NB4 (cell line): Measurements from ENCODE around the gene TSC22D1.

Experiments used
- DNase-seq: peaks from one replicate; pipeline ENCODE4 v3.0.0; 2010; ENCODE audit warnings: low read depth
- H3K4me3 ChIP-seq: one replicate; pipeline ENCODE4 v1.5.1; 2011; ENCODE audit warnings: mild to moderate bottlenecking, low read depth, low read length, moderate library complexity
- MAX ChIP-seq: IDR thresholded peaks from 2 replicates; pipeline ENCODE4 v1.6.1; 2011; ENCODE audit warnings: low read depth, low read length
- MYC ChIP-seq: IDR thresholded peaks from 2 replicates; pipeline ENCODE4 v1.6.1; 2011; ENCODE audit warnings: low read depth, low read length
- POLR2A ChIP-seq: IDR thresholded peaks from 2 replicates; pipeline ENCODE4 v1.6.1; 2011; ENCODE audit warnings: mild to moderate bottlenecking; ENCODE audit not compliant: insufficient read length; ENCODE audit errors: extremely low read depth
- TF ChIP-seq, protein P1 (sequence below): IDR thresholded peaks from one replicate; pipeline ENCODE4 v1.5.1; 2012; ENCODE audit warnings: low read depth, low read length

Gene TSC22D1

GRCh38 chr13:44592216-44592847, 16.2 kb upstream of the TSC22D1 start:
- no peak overlapping the region for H3K4me3 ChIP-seq
- DNase-seq, result no peak
- TF ChIP-seq, protein P1, sequence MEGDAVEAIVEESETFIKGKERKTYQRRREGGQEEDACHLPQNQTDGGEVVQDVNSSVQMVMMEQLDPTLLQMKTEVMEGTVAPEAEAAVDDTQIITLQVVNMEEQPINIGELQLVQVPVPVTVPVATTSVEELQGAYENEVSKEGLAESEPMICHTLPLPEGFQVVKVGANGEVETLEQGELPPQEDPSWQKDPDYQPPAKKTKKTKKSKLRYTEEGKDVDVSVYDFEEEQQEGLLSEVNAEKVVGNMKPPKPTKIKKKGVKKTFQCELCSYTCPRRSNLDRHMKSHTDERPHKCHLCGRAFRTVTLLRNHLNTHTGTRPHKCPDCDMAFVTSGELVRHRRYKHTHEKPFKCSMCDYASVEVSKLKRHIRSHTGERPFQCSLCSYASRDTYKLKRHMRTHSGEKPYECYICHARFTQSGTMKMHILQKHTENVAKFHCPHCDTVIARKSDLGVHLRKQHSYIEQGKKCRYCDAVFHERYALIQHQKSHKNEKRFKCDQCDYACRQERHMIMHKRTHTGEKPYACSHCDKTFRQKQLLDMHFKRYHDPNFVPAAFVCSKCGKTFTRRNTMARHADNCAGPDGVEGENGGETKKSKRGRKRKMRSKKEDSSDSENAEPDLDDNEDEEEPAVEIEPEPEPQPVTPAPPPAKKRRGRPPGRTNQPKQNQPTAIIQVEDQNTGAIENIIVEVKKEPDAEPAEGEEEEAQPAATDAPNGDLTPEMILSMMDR, result no peak
- TF ChIP-seq MAX, result no peak
- no peak for TF ChIP-seq POLR2A
- no peak for TF ChIP-seq MYC

DNA sequence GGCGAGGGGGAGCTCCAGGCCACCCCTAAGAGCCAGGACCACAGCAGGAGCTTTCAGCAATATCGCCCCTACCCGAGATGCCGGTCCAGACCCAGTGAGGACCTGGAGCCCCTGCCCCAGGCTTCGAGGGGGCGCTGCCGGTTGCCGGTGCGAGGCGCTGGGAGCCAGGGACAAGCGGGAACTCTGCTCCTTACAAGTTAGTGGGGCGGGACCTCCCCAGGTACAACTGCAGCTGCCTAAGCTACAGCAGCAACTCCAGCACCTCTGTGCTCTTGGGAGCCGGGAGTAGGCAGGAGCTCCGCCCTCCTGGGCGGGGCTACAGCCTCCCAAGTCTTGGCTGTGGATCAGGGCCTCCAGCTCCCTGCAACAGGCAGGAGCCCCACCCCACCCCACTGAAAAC, 15.2 kb upstream of the TSC22D1 start:
- no peak for TF ChIP-seq POLR2A
- TF ChIP-seq, protein P1, result no peak
- no peak for TF ChIP-seq MYC
- TF ChIP-seq MAX, result no peak
- DNase-seq, result no peak
- no peak overlapping the region for H3K4me3 ChIP-seq

- TF ChIP-seq MYC (no peak), MAX (no peak), POLR2A (no peak)
- TF ChIP-seq, protein P1, result no peak
- H3K4me3 ChIP-seq, result no peak overlapping the region
- no peak for DNase-seq
Measured at GRCh38 chr13:44583137-44583536, 7.0 kb upstream of the TSC22D1 start.

DNA sequence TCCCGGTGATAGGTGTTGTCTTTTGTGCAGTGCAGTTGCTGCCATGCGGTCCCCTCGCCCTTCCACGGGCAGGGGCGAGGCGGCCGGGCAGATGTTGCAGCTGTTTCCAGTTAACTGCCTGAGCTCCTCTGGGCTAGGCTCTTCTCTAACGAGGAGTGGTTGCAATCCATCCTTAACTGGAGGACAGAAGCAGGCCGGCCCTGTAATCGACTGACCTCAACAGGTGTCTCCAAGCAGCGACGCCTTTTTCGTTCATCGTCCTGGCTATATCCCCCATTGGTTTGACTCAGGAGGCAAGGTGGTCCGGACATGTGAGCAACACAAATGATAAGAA, 1.9 kb upstream of the TSC22D1 start:
- TF ChIP-seq MYC (0 out of 2 replicates have a peak, but pooled peaks have one; percentile 16), POLR2A (no peak), MAX (peak; percentile 42)
- TF ChIP-seq, protein P1, result no peak
- peak overlapping the region; percentile 68 for H3K4me3 ChIP-seq
- DNase-seq, result no peak

DNA sequence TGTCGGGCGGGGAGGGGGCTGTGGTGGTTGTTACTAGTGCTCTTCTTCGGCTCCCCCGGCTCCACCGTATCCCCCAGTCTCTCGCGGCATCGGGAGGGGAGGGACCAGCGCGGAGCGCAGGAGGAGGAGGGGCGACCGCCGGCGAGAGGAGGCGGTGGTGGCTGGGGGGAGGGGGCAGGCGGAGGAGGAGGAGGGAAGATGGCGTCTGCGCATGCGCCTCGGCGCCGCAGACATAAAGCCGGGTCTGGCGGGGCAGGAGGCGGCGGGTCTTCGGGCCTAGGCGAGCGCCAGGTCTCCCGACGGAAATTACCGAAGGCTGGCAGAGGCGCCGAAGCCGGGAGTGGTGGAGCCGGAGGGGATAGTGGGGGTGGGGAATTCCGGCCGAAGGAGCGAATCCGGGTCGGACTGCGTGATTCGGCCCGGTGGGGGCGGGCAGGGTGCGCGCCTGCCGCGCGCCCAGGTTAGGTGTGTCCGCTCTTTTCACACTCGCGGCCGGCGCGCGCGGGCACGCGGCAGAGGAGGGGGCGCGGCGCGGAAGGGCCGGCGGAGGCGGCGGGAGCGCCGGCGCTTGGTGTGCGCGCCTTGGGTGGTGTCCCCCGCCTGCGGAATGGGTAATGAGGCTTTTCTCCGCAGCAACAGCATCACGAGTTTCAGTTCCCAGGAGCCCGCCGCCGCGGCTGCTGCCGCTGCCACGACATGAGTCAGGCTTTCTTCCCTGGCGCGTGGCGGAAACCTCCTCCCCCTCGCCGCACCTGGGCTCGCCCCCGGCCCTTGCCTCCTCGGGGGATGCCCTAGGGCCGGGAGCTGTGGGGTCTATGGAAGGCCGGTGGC, 1.3 kb upstream of the TSC22D1 start:
- DNase-seq, result peak; percentile 97
- H3K4me3 ChIP-seq, result peak overlapping the region; percentile 68
- peak; percentile 96 for TF ChIP-seq MYC
- TF ChIP-seq MAX, result peak; percentile 83
- TF ChIP-seq, protein P1, result no peak
- TF ChIP-seq POLR2A, result peak; percentile 78
